Karpas-422 (cell line): ENCODE data around the gene OXSM. TPM values are rescaled to one million over a fixed set of nuclear protein-coding genes. Genes with fewer than 3 reads are reported as not detected.

Experiments used
- DNase-seq: peaks from one replicate; pipeline ENCODE4 v3.0.0-alpha.2; 2015
- H2AFZ ChIP-seq: fragments of 200-600 bp; sonication (generic); 2 replicates; pipeline ENCODE4 v1.6.1; 2014; ENCODE audit warnings: antibody characterized with exemption, low read length, mixed read lengths
- H3K27ac ChIP-seq: fragments of 200-600 bp; sonication (generic); 2 replicates; pipeline ENCODE4 v1.5.1; 2014; ENCODE audit warnings: mild to moderate bottlenecking, low read length, moderate library complexity
- H3K27me3 ChIP-seq: fragments of 200-600 bp; sonication (generic); 2 replicates; pipeline ENCODE4 v1.6.1; 2014; ENCODE audit warnings: low read length, mixed read lengths
- H3K36me3 ChIP-seq: fragments of 200-600 bp; sonication (generic); 2 replicates; pipeline ENCODE4 v1.6.1; 2014; ENCODE audit warnings: low read length, mixed read lengths; ENCODE audit not compliant: insufficient read depth
- H3K4me1 ChIP-seq: fragments of 200-600 bp; sonication (generic); 2 replicates; pipeline ENCODE4 v1.6.1; 2014; ENCODE audit warnings: mild to moderate bottlenecking, low read length, mixed read lengths
- H3K4me2 ChIP-seq: fragments of 200-600 bp; sonication (generic); 2 replicates; pipeline ENCODE4 v1.6.1; 2014; ENCODE audit warnings: low read length, low read depth, mild to moderate bottlenecking; ENCODE audit not compliant: poor library complexity, severe bottlenecking
- H3K4me3 ChIP-seq: fragments of 200-600 bp; sonication (generic); 2 replicates; pipeline ENCODE4 v1.5.1; 2014; ENCODE audit warnings: mild to moderate bottlenecking, antibody characterized with exemption, low read length, mixed read lengths
- H3K79me2 ChIP-seq: fragments of 200-600 bp; sonication (generic); 2 replicates; pipeline ENCODE4 v1.6.1; 2014; ENCODE audit warnings: mild to moderate bottlenecking, low read length, mixed read lengths
- H3K9ac ChIP-seq: fragments of 200-600 bp; sonication (generic); 2 replicates; pipeline ENCODE4 v1.6.0; 2014; ENCODE audit warnings: low read length
- H3K9me2 ChIP-seq: fragments of 200-600 bp; sonication (generic), shearing (Covaris generic); replicated peaks from 2 replicates; pipeline ENCODE4 v1.6.0; 2014; ENCODE audit warnings: mild to moderate bottlenecking, low read length, moderate library complexity; ENCODE audit not compliant: insufficient read depth
- H3K9me3 ChIP-seq: fragments of 300-700, 200-600 bp; sonication (generic); 2 replicates; pipeline ENCODE4 v1.6.1; 2014; ENCODE audit warnings: low read length, mixed read lengths
- H4K20me1 ChIP-seq: fragments of 200-600 bp; sonication (generic); 2 replicates; pipeline ENCODE4 v1.6.1; 2014; ENCODE audit warnings: mild to moderate bottlenecking, antibody characterized with exemption, low read length, low read depth; ENCODE audit not compliant: insufficient read depth
- total RNA-seq: library from RNA; depleted of rRNA; stranded (reverse); fragments of >200 nt; shearing (Covaris generic); gene quantifications from 2 replicates; pipeline ENCODE4 v1.2.3, GENCODE V29; 2014; ENCODE audit warnings: low replicate concordance

OXSM gene
- total RNA-seq, 1 experiment from 2014 or later: 15.7 TPM

GRCh38 chr3:25817638-25818037 lies 27.7 kb downstream of the OXSM start:
- H3K79me2 ChIP-seq: no peaks in the 10 kb centered on the region
- no peak overlapping the region for H3K4me2 ChIP-seq
- H2AFZ ChIP-seq: no peak overlapping the region
- H3K4me1 ChIP-seq: peaks cover 10% of the 10 kb centered on the region
- no peak overlapping the region for H3K4me3 ChIP-seq
- H3K9me3 ChIP-seq: no peaks in the 10 kb centered on the region
- DNase-seq: no peak
- H3K27ac ChIP-seq: no peak overlapping the region
- no peaks in the 10 kb centered on the region; the same call in 1 of the 2 replicates for H3K27me3 ChIP-seq
- H4K20me1 ChIP-seq: no peaks in the 10 kb centered on the region
- no peaks in the 10 kb centered on the region for H3K36me3 ChIP-seq
- no peaks in the 10 kb centered on the region for H3K9me2 ChIP-seq
- H3K9ac ChIP-seq: no peak overlapping the region

- no peak for DNase-seq
Observed at GRCh38 chr3:25818335-25818734, 28.4 kb downstream of the OXSM start.

GRCh38 chr3:25820366-25820765 lies 30.5 kb downstream of the OXSM start:
- Histone ChIP-seq H3K4me1 (peaks cover 10% of the 10 kb centered on the region), H3K9me3 (no peaks in the 10 kb centered on the region), H3K4me2 (no peak overlapping the region), H3K79me2 (no peaks in the 10 kb centered on the region), H3K4me3 (no peak overlapping the region), H3K9me2 (no peaks in the 10 kb centered on the region), H3K36me3 (no peaks in the 10 kb centered on the region), H2AFZ (no peak overlapping the region), H3K9ac (no peak overlapping the region), H3K27ac (no peak overlapping the region), H3K27me3 (no peaks in the 10 kb centered on the region; the same call in 1 of the 2 replicates), H4K20me1 (no peaks in the 10 kb centered on the region)
- no peak for DNase-seq

More at GRCh38 chr3:25818335-25818734, 28.4 kb downstream of the OXSM start:
- H3K36me3 ChIP-seq: no peaks in the 10 kb centered on the region
- no peaks in the 10 kb centered on the region; the same call in 1 of the 2 replicates for H3K27me3 ChIP-seq
- H4K20me1 ChIP-seq: no peaks in the 10 kb centered on the region
- H3K4me3 ChIP-seq: no peak overlapping the region
- no peak overlapping the region for H3K9ac ChIP-seq
- H3K27ac ChIP-seq: no peak overlapping the region
- H2AFZ ChIP-seq: no peak overlapping the region
- no peaks in the 10 kb centered on the region for H3K79me2 ChIP-seq
- no peaks in the 10 kb centered on the region for H3K9me2 ChIP-seq
- H3K4me1 ChIP-seq: peaks cover 10% of the 10 kb centered on the region
- H3K4me2 ChIP-seq: no peak overlapping the region
- no peaks in the 10 kb centered on the region for H3K9me3 ChIP-seq

GRCh38 chr3:25820816-25821486 lies 31.1 kb downstream of the OXSM start:
- Histone ChIP-seq H3K79me2 (no peaks in the 10 kb centered on the region), H2AFZ (no peak overlapping the region), H3K4me3 (no peak overlapping the region), H3K9me2 (no peaks in the 10 kb centered on the region), H3K27ac (no peak overlapping the region), H3K4me2 (no peak overlapping the region), H4K20me1 (no peaks in the 10 kb centered on the region), H3K9me3 (no peaks in the 10 kb centered on the region), H3K9ac (no peak overlapping the region), H3K36me3 (no peaks in the 10 kb centered on the region), H3K4me1 (peaks cover 10% of the 10 kb centered on the region), H3K27me3 (no peaks in the 10 kb centered on the region; the same call in 1 of the 2 replicates)
- no peak for DNase-seq

- H4K20me1 ChIP-seq: no peaks in the 10 kb centered on the region
- no peak overlapping the region for H3K4me3 ChIP-seq
- no peaks in the 10 kb centered on the region for H3K9me2 ChIP-seq
- no peaks in the 10 kb centered on the region for H3K9me3 ChIP-seq
- H3K27ac ChIP-seq: no peak overlapping the region
- no peak for DNase-seq
- H3K4me1 ChIP-seq: peaks cover 10% of the 10 kb centered on the region
- H2AFZ ChIP-seq: no peak overlapping the region
- H3K4me2 ChIP-seq: no peak overlapping the region
- no peaks in the 10 kb centered on the region for H3K27me3 ChIP-seq
- no peaks in the 10 kb centered on the region for H3K36me3 ChIP-seq
- H3K9ac ChIP-seq: no peak overlapping the region
- H3K79me2 ChIP-seq: no peaks in the 10 kb centered on the region
Observed at GRCh38 chr3:25821746-25822573, 32.1 kb downstream of the OXSM start.

- H3K27ac ChIP-seq: no peak overlapping the region
- H4K20me1 ChIP-seq: no peaks in the 10 kb centered on the region
- no peaks in the 10 kb centered on the region for H3K27me3 ChIP-seq
- H3K4me3 ChIP-seq: no peak overlapping the region
- no peak overlapping the region for H3K9ac ChIP-seq
- no peaks in the 10 kb centered on the region for H3K36me3 ChIP-seq
- no peak overlapping the region for H3K4me2 ChIP-seq
- H3K9me3 ChIP-seq: no peaks in the 10 kb centered on the region
- no peaks in the 10 kb centered on the region for H3K9me2 ChIP-seq
- H2AFZ ChIP-seq: no peak overlapping the region
- no peak for DNase-seq
- H3K79me2 ChIP-seq: no peaks in the 10 kb centered on the region
- H3K4me1 ChIP-seq: peaks cover 7% of the 10 kb centered on the region
Observed at GRCh38 chr3:25823314-25823713, 33.4 kb downstream of the OXSM start.

GRCh38 chr3:25826510-25826909 lies 36.6 kb downstream of the OXSM start:
- Histone ChIP-seq H3K4me1 (peaks cover 15% of the 10 kb centered on the region), H3K9me2 (no peaks in the 10 kb centered on the region), H3K9ac (no peak overlapping the region), H3K9me3 (no peaks in the 10 kb centered on the region), H2AFZ (no peak overlapping the region), H4K20me1 (no peaks in the 10 kb centered on the region), H3K27me3 (no peaks in the 10 kb centered on the region), H3K79me2 (no peaks in the 10 kb centered on the region), H3K4me3 (no peak overlapping the region), H3K27ac (no peak overlapping the region), H3K36me3 (no peaks in the 10 kb centered on the region), H3K4me2 (no peak overlapping the region)
- no peak for DNase-seq
